GM15510 (cell line): Measurements from ENCODE around the gene SPATA19.

Experiments used
- POLR2A ChIP-seq: IDR thresholded peaks from 3 replicates; pipeline ENCODE4 v1.6.1; 2011; ENCODE audit warnings: borderline replicate concordance; ENCODE audit not compliant: insufficient read length; ENCODE audit errors: extremely low read depth

SPATA19 gene

DNA sequence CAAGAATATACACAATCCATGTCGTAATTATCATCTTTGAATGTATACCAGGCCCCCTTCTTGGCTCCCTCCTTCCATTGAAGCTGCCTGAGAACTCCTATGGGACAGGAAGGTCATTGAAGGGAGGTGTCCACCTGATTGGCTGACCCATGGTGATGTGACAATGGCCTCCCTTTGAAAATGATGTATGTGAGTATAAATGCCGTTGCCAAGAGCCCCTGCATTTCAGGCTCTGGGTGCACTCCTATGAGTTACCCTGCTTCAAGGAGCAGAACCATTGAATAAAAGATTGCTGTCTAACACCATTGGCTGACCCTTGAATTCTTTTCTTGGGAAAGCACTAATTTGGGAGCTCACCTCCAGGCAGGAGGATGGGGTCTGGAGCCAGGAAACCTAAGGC is at the start of gene SPATA19:
TSS of gene SPATA19 (minus strand) at position 101 of the 400 bp plus-strand sequence. CDS start at position 34, 67 bp downstream.
- TF ChIP-seq POLR2A = no peak

- TF ChIP-seq POLR2A = no peak
These were observed 49.8 kb upstream of the SPATA19 start for GRCh38 chr11:133895061-133895479.

DNA sequence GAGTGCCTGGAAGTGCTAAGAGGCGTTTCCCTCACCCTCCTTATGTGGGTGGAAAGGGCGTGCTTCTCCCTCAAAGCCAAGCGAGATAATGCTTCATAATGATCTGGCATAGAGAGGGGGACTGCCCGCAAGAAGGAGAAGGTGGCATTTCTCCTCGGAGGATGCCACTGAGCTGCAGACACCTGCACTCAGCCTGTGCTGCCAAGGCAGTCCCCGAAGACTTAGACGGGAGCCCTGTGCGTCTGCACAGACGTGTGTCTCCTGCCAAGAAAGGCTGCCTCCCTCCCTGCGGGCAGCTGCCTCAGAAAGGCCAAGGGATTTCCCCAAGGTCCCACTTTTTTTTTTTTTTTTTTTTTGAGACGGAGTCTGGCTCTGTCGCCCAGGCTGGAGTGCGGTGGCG is 48.1 kb upstream of the SPATA19 start:
- TF ChIP-seq POLR2A = no peak

DNA sequence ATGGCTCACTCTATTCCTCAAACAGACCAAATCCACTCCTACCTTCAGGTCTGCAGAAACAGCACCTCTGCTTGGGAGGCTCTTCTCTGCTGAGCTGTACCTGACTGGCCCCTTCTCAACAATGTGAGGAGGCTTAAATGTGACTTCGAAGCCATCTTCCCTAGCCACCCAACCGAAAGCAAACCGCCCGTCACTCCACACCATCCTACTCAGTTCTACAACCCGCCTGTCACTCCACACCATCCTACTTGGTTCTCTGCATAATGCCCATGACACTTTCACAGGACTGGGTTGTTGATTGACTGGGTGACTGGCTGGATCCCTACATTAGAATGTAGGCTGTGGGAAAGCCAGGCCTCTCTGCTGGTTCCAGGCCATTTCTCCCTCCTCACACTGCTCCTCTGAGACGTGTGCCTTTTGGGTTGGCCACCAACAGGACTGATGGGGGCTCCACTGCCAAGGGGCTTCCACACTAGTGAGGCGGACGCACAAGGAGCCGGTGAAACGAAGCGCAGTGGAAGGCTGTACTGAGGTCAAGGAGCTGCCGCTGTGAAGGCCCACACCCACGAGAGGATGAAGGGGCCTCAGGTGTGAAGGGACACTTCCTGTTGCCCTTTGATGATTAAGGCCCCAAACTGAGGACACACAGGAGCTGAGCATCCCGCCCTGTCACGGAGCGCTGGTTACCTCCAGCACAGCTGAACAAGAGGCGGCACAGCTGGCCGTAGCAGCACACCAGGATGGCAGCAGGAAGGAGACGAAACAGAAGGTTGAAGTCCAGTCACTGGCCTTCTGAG is 47.5 kb upstream of the SPATA19 start:
- TF ChIP-seq POLR2A = no peak

DNA sequence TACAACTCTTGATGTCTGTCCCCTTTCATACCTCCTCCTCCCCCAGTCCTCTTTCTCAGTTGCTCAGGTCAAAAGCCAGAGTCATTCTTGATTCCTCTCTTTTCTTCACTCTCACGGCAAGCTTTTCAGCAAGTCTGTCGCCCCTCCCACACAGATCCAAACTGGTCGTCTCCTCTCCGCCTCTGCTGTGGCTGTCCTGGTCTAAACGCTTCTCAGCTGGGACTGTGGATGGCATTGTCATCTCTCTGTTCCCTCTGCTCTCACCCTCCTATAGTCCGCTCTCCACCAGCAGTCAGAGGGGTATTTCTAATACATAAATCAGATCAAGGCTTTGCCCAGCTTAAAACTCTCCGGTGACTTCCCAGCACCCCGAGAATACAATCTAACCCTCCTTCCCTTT is 46.8 kb upstream of the SPATA19 start:
- TF ChIP-seq POLR2A = no peak

- TF ChIP-seq POLR2A = no peak
These were observed 44.6 kb upstream of the SPATA19 start for GRCh38 chr11:133889893-133890292.

DNA sequence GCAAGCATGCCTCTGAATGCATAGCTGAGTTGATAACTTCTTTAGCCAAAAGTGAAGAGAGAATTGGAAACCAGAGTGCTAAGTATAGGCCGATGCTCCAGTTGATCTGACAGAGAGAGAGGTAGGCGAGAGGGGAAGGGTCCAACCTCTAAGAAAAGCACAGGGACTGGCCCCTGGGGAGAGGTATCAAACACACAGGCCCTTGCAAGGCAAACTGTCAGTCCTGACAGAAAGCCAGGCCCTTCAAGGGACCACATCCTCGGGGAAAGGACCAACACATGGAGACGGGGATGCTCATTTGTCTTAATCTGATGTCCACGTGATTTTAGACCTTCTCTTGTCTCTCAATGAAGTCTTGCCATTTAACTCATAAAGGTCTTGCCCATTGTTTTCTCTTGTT is 43.9 kb upstream of the SPATA19 start:
- no peak for TF ChIP-seq POLR2A

DNA sequence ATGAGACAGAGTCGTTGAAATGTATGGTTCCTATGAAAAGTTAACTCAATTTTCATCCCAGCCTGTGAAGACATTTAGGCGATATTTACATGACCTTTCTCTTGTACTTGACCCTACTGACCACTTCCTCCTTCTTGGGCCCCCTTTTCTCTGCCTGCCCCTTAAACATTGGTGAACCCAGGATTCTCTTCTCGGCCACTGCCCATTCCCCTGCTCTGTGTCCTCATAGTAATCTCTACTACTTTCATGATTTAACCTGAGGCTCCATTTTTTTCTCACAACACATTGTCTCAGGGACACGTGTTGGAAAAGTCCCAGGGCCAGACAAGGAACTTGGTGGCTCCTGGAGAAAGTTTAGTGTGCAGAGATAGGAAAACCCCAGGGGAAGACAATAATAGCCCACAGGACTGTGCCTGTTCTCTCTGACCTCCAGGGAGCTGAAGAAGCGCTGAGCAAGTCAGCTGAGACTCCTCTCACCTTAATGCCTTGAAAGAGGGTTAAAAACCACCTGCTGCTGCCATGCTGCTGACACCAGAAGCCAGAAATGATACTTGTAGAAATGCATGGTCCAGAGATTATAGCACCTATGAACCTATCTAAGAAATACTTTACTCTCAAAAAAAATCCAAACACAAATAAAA is 42.5 kb upstream of the SPATA19 start:
- no peak for TF ChIP-seq POLR2A

GRCh38 chr11:133886029-133886428 is 40.7 kb upstream of the SPATA19 start:
- no peak for TF ChIP-seq POLR2A

DNA sequence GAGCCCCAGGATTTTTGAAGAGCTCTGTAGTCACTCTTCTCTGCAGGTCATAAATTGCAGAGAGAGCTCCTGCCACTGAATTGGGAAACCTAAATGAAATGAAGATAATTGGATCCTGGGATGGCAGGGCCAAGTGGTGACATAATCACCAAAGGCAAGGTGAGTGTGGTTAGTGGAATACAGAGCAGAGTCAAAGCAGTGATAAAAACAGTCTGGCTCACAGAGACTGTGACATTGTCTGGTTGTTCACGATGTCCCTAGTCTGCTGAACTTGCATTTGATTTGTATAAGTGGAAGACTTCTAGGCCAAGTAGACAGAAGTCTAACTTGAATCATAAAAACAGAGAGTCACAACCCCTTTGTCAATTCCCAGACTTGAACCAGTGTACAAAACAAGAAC is 26.8 kb upstream of the SPATA19 start:
- no peak for TF ChIP-seq POLR2A

DNA sequence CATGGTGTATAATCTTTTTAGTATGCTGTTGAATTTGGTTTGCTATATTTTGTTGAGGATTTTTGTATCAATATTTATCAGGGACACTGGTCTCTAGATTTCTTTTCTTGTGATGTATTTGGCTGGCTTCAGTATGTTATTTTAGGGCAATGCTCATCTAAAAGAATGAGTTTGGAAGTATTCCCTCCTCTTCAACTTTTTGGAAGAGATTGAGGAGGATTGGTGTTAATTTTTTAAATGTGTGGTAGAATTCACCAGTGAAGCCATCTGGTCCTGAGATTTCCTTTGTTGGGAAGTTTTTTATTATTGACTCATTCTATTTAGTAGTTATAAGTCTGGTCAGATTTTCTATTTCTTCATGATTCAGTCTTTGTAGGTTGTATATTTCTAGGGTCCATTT is 22.1 kb upstream of the SPATA19 start:
- TF ChIP-seq POLR2A = no peak

DNA sequence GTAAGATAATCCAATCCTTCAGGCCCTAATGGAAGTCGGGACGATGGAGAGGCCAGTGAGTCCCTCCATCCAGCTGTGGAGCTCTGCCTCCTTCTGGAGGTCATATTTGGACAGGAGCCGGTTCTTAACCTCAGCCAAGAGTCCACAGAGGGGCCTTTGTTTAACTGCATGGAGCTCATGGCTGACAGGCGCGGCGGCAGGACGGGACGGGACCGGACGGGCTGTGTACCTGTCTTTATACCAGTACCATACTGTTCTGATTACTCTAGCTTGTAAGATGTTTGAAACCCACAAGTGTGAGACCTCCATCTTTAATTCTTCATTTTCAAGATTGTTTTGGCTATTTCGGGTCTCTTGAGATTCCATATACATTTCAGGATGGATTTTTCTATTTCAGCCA is 20.2 kb upstream of the SPATA19 start:
- no peak for TF ChIP-seq POLR2A

DNA sequence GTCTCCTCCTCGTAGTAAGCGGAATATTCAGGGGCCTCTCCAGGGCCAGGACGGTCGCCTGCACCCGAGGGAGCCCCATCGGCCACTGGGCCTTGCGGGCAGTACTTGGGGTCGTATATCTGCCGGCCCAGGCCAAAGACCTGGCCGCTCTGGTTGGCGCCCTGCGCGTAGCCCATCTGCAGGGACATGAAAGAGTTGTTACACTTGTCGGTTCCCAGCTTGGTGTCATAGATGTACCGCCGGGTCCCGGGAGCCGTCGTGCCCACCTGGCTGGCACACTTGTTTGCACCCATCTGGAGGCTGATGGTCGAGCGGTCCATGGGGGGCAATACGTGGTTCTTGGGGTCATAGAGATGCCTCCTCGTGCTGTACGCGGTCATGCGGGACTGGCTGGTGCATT is 19.4 kb upstream of the SPATA19 start:
- no peak for TF ChIP-seq POLR2A

- no peak for TF ChIP-seq POLR2A
These were observed 14.8 kb upstream of the SPATA19 start for GRCh38 chr11:133860151-133860550.

GRCh38 chr11:133844217-133844616 is 1.1 kb downstream of the SPATA19 start:
- TF ChIP-seq POLR2A = no peak

GRCh38 chr11:133843454-133843987 is 1.8 kb downstream of the SPATA19 start:
- TF ChIP-seq POLR2A = no peak

DNA sequence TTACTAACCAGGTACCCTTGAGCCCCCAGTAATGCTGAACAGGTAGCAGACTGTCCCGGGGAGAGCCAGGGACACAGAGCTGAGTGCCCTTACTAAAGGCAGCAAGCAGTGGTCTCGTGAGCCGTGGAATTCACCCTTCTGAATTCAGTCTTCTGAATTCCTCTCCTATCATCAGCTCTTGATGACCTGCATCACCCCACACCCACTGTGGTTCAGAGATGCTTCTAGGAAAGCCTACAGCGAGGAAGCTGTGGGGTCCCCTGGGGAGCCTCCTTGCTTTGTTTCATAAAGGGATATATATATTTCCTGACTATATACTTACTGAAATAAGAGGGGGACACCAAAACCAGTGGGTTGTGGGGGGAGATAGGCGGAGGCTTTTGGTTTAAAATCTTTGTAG is 2.6 kb downstream of the SPATA19 start:
- no peak for TF ChIP-seq POLR2A

GRCh38 chr11:133842053-133842452 is 3.3 kb downstream of the SPATA19 start:
- no peak for TF ChIP-seq POLR2A
